ENCODE data around the gene ZFP69. TPM values are rescaled to one million over a fixed set of nuclear protein-coding genes. Genes with fewer than 3 reads are reported as not detected.

ZFP69 gene
- total RNA-seq, 1 donor from 2014 or later, result 2.6 TPM

- intact Hi-C loops (cut with micrococcal nuclease), result loop anchor here (1.0 to 5.0 kb wide), 5 partner anchors 23 to 411 kb away; partner anchors contain the start of genes NFYC, PPT1, ZFP69B and ZNF684
These were observed 30.9 kb downstream of the ZFP69 start for GRCh38 chr1:40507973-40508372.

GRCh38 chr1:40508375-40509341 is 31.6 kb downstream of the ZFP69 start, which contains the start of gene EXO5:
Gene EXO5, plus strand, starts transcription at chr1:40508767. Its CDS starts 5,778 bp downstream, at chr1:40514545.
- intact Hi-C loops (cut with micrococcal nuclease), result loop anchor here (1.0 to 5.0 kb wide), 4 partner anchors 23 to 412 kb away; partner anchors contain the start of genes NFYC, PPT1, ZFP69B and ZNF684

- intact Hi-C loops (cut with micrococcal nuclease), result no loop called here
These were observed 42.4 kb downstream of the ZFP69 start for GRCh38 chr1:40519517-40519916.

- intact Hi-C loops (cut with micrococcal nuclease), result loop anchor here (1.0 to 5.0 kb wide), 11 partner anchors 23 to 491 kb away; partner anchors contain the start of genes CAP1, CITED4, EXO5 and NFYC
These were observed 53.8 kb downstream of the ZFP69 start for GRCh38 chr1:40530735-40531380.

GRCh38 chr1:40531381-40532061 is 54.4 kb downstream of the ZFP69 start, which contains the start of gene ZNF684:
Gene ZNF684, plus strand, starts transcription at chr1:40531637. Its CDS starts 1,530 bp downstream, at chr1:40533167.
- intact Hi-C loops (cut with micrococcal nuclease), result loop anchor here (1.0 to 5.0 kb wide), 12 partner anchors 23 to 491 kb away; partner anchors contain the start of genes CAP1, CITED4, CTPS1 and EXO5

- intact Hi-C loops (cut with micrococcal nuclease), result loop anchor here (2.0 to 5.0 kb wide), 3 partner anchors 135 to 447 kb away; partner anchors contain the start of genes CTPS1 and RIMS3
These were observed 54.9 kb downstream of the ZFP69 start for GRCh38 chr1:40532062-40532389.

- intact Hi-C loops (cut with micrococcal nuclease), result loop anchor here (2.0 to 5.0 kb wide), 3 partner anchors 134 to 446 kb away; partner anchors contain the start of genes CTPS1 and RIMS3
These were observed 55.8 kb downstream of the ZFP69 start for GRCh38 chr1:40532844-40533424.

GRCh38 chr1:40534589-40534988 is 57.5 kb downstream of the ZFP69 start:
- intact Hi-C loops (cut with micrococcal nuclease), result loop anchor here (5.0 kb wide), 2 partner anchors 133 to 192 kb away; partner anchors contain the start of gene RIMS3

- intact Hi-C loops (cut with micrococcal nuclease), result no loop called here
These were observed 58.6 kb downstream of the ZFP69 start for GRCh38 chr1:40535732-40536131.

GRCh38 chr1:40539338-40539737 is 62.2 kb downstream of the ZFP69 start:
- intact Hi-C loops (cut with micrococcal nuclease), result no loop called here

Other genes starting within 250 kb of the ZFP69 start
- gene TMCO2, start 229.4 kb upstream of the ZFP69 start, total RNA-seq, result 0.83 TPM in 1 of 2 replicates, not detected in the other
- 39.5 and 40.5 TPM in 2 replicates for gene ZMPSTE24, start 219.1 kb upstream of the ZFP69 start, total RNA-seq
- gene COL9A2, start 160.0 kb upstream of the ZFP69 start, total RNA-seq, result 23.9 and 24.0 TPM in 2 replicates
- gene SMAP2, start 103.6 kb upstream of the ZFP69 start, total RNA-seq, result 235 and 239 TPM in 2 replicates
- 5.9 and 6.3 TPM in 2 replicates for gene ZFP69B, start 26.8 kb upstream of the ZFP69 start, total RNA-seq
- gene EXO5, start 31.5 kb downstream of the ZFP69 start, total RNA-seq, result 16.3 and 19.6 TPM in 2 replicates
- gene ZNF684, start 54.3 kb downstream of the ZFP69 start, total RNA-seq, result 4.9 and 5.9 TPM in 2 replicates
- gene RIMS3, start 188.4 kb downstream of the ZFP69 start, total RNA-seq, result 3.7 and 4.2 TPM in 2 replicates
- gene NFYC, start 214.4 kb downstream of the ZFP69 start, total RNA-seq, result 98.8 and 103 TPM in 2 replicates

Measured in T-helper 1 cell treated with Interleukin-12 subunit alpha and Interleukin-12 subunit beta and Interleukin-4 antibody, amounts not matched to agents 30 ng/mL and 1 ng/mL, for 36 hours (primary cell).